Endothelial cell of umbilical vein (primary cell): ENCODE data around the gene H19. TPM values are rescaled to one million over a fixed set of nuclear protein-coding genes. Genes with fewer than 3 reads are reported as not detected.

Source experiments
- BruUV-seq: library from RNA; stranded (reverse); fragments of 400-500 nt; replicated peaks from 2 replicates; lab custom pipeline; 2021; lab: Mats Ljungman, UMichigan
- CTCF ChIA-PET: fragments of 300-600, 350-600 bp; sonication (Branson Sonifier 250); formaldehyde crosslinking; loops from one replicate; lab custom pipeline; 2021; ENCODE audit warnings: antibody characterized with exemption, inconsistent platforms; lab: Charles Lee
- POLR2A ChIA-PET: fragments of 300-600, 350-600 bp; sonication (Branson Sonifier 250); formaldehyde crosslinking; loops from one replicate; lab custom pipeline; 2021; ENCODE audit warnings: antibody characterized with exemption, inconsistent platforms; lab: Charles Lee
- DNase-seq: peaks from one replicate; pipeline ENCODE4 v3.0.0-alpha.2; 2011; ENCODE audit warnings: low read depth, low spot score
- FAIRE-seq: peaks from 2 replicates; lab custom pipeline; 2011; peaks lifted over from hg19 to GRCh38; lab: Jason Lieb, UNC
- H2AFZ ChIP-seq: 2 replicates; pipeline ENCODE4 v1.6.0; 2012; ENCODE audit warnings: low read depth, low read length, control low read depth, inconsistent platforms
- H3K27ac ChIP-seq: 2 replicates; pipeline ENCODE4 v1.5.1; 2011; ENCODE audit warnings: low read depth, mild to moderate bottlenecking, control low read depth, low read length, moderate library complexity; ENCODE audit not compliant: insufficient read depth
- H3K27me3 ChIP-seq, 2 experiments: 2 replicates each; pipeline versions ENCODE4 v1.6.0 to v1.6.1; 2011; ENCODE audit warnings: low read length in 2 of 2, mixed read lengths in 1 of 2; ENCODE audit not compliant: control insufficient read depth in 2 of 2, insufficient read depth in 2 of 2
- H3K36me3 ChIP-seq, 2 experiments: 2 replicates in 1 of 2; 3 replicates in 1 of 2; pipeline ENCODE4 v1.5.1; 2011; ENCODE audit warnings: low read length in 2 of 2, mild to moderate bottlenecking in 1 of 2, moderate library complexity in 1 of 2; ENCODE audit not compliant: control insufficient read depth in 2 of 2, insufficient read depth in 2 of 2; ENCODE audit errors: extremely low read depth in 1 of 2
- H3K4me1 ChIP-seq: 3 replicates; pipeline ENCODE4 v1.5.1; 2011; ENCODE audit warnings: mild to moderate bottlenecking, low read length; ENCODE audit not compliant: control insufficient read depth, insufficient read depth; ENCODE audit errors: extremely low read depth
- H3K4me2 ChIP-seq: 2 replicates; pipeline ENCODE4 v1.6.1; 2011; ENCODE audit warnings: low read length, control low read depth, mixed read lengths; ENCODE audit not compliant: insufficient read depth
- H3K4me3 ChIP-seq, 3 experiments: fragments of 200-600 bp in 1 of 3; sonication (generic), shearing (Covaris generic) in 1 of 3; replicated peaks in 1 of 3; 2 replicates each; pipeline ENCODE4 v1.5.1; 2011 to 2016; ENCODE audit warnings: control low read depth in 3 of 3, low read length in 3 of 3, mild to moderate bottlenecking in 2 of 3, inconsistent platforms in 1 of 3, low read depth in 1 of 3, moderate library complexity in 1 of 3; ENCODE audit not compliant: insufficient read depth in 1 of 3
- H3K79me2 ChIP-seq: 2 replicates; pipeline ENCODE4 v1.6.0; 2012; ENCODE audit warnings: low read length, inconsistent platforms; ENCODE audit not compliant: control insufficient read depth, insufficient read depth
- H3K9ac ChIP-seq: replicated peaks from 2 replicates; pipeline ENCODE3; 2011; ENCODE audit warnings: low read length, control low read depth; ENCODE audit not compliant: insufficient read depth; ENCODE audit errors: extremely low read depth
- H3K9me1 ChIP-seq: replicated peaks from 3 replicates; pipeline ENCODE4 v1.6.0; 2011; ENCODE audit warnings: mild to moderate bottlenecking, low read length; ENCODE audit not compliant: control insufficient read depth, insufficient read depth; ENCODE audit errors: extremely low read depth
- H3K9me3 ChIP-seq: replicated peaks from 2 replicates; pipeline ENCODE4 v1.5.1; 2012; ENCODE audit warnings: low read length, inconsistent platforms; ENCODE audit not compliant: control insufficient read depth, insufficient read depth
- H4K20me1 ChIP-seq: replicated peaks from 2 replicates; pipeline ENCODE3; 2011; ENCODE audit warnings: mild to moderate bottlenecking, low read length; ENCODE audit not compliant: control insufficient read depth, insufficient read depth; ENCODE audit errors: extremely low read depth
- CTCF ChIP-seq, 2 donors: IDR thresholded peaks; 1 replicate in 1 of 2; 2 replicates in 1 of 2; pipeline ENCODE4 v1.5.1; 2011; ENCODE audit warnings: low read length in 2 of 2, mild to moderate bottlenecking in 2 of 2, moderate library complexity in 2 of 2, control low read depth in 1 of 2, inconsistent platforms in 1 of 2, low read depth in 1 of 2; ENCODE audit not compliant: insufficient read depth in 1 of 2; ENCODE audit errors: extremely low read depth in 1 of 2
- EZH2 ChIP-seq: IDR thresholded peaks from 2 replicates; pipeline ENCODE4 v1.6.1; 2012; ENCODE audit warnings: borderline replicate concordance, low read depth, mild to moderate bottlenecking, moderate library complexity, low read length, inconsistent platforms; ENCODE audit not compliant: severe bottlenecking
- FOS ChIP-seq: IDR thresholded peaks from 2 replicates; pipeline ENCODE4 v1.6.1; 2011; ENCODE audit warnings: mild to moderate bottlenecking, low read length, moderate library complexity, borderline replicate concordance; ENCODE audit not compliant: insufficient read depth
- GATA2 ChIP-seq: IDR thresholded peaks from 2 replicates; pipeline ENCODE4 v1.7.0; 2011; ENCODE audit warnings: low read depth, mild to moderate bottlenecking, moderate library complexity, mixed read lengths, low read length; ENCODE audit not compliant: insufficient read length, insufficient read depth
- JUN ChIP-seq: IDR thresholded peaks from 2 replicates; pipeline ENCODE4 v1.6.1; 2011; ENCODE audit warnings: borderline replicate concordance, low read depth; ENCODE audit not compliant: insufficient read length, insufficient read depth
- MAX ChIP-seq: IDR thresholded peaks from 2 replicates; pipeline ENCODE4 v1.6.1; 2011; ENCODE audit not compliant: insufficient read depth, insufficient read length
- MYC ChIP-seq: IDR thresholded peaks from one replicate; pipeline ENCODE4 v1.6.1; 2011; ENCODE audit warnings: mild to moderate bottlenecking, low read depth, low read length
- POLR2A ChIP-seq: IDR thresholded peaks from 2 replicates; pipeline ENCODE4 v1.6.1; 2012; ENCODE audit warnings: low read depth, mild to moderate bottlenecking, control low read depth, low read length
- POLR2AphosphoS5 ChIP-seq: IDR thresholded peaks from 2 replicates; pipeline ENCODE4 v1.6.1; 2012; ENCODE audit warnings: low read depth, mild to moderate bottlenecking, control low read depth, low read length, moderate library complexity; ENCODE audit not compliant: insufficient read depth
- dilution Hi-C: fragments of 300-500 bp; cut with MboI; formaldehyde crosslinking; loops from one replicate; pipeline ENCODE4 v1.15.0; 2019; ENCODE audit warnings: low sequenced_read_pairs; ENCODE audit not compliant: extremely low pct_ligation_motif_present
- intact Hi-C: fragments of 100-400 bp; cut with micrococcal nuclease; formaldehyde crosslinking; loops from one replicate; pipeline ENCODE4 v1.10.0; 2022
- polyA plus RNA-seq, 4 experiments: library from polyadenylated mRNA; depleted of rRNA in 3 of 4; stranded (reverse) in 3 of 4; unstranded in 1 of 4; fragments of >200 nt; gene quantifications; 2 replicates each; pipeline versions ENCODE4 v1.2.1 to v1.2.3, GENCODE V29; 2011 to 2012; ENCODE audit warnings: missing spikeins in 1 of 4
- total RNA-seq: library from RNA; stranded (reverse); gene quantifications from 2 replicates; pipeline ENCODE4 v1.2.3, GENCODE V29; 2021

The H19 gene
- total and polyA plus RNA-seq, 2 donors (not counting 3 experiments of a cell fraction or from before 2014, with no cell fraction given) = 0.21 to 3.2 TPM

- TF ChIP-seq JUN = no peak
- TF ChIP-seq POLR2AphosphoS5 = no peak
- no peak for TF ChIP-seq MAX
- TF ChIP-seq POLR2A = no peak
- TF ChIP-seq CTCF (IDR thresholded peaks at IDR 0.05; ENCODE audit: extremely low read depth in 1 of 2, insufficient read depth in 1 of 2, low read depth in 1 of 2, low read length in 2 of 2) = no peak
- no peak for TF ChIP-seq EZH2
- no peak for TF ChIP-seq MYC
- TF ChIP-seq GATA2 = no peak
- TF ChIP-seq FOS = no peak
- BruUV-seq = no TSS peak
- ChIA-PET POLR2A (no interaction called here), CTCF (interaction anchor here (1.4 to 1.9 kb wide), 2 partner anchors 116 to 346 kb away, joined by 5 to 16 read pairs; no protein-coding TSS in a partner anchor)
- H3K4me1 ChIP-seq = no peaks in the 10 kb centered on the region
- dilution Hi-C loops (no loop called here), intact Hi-C loops (no loop called here)
- H3K36me3 ChIP-seq = no peaks in the 10 kb centered on the region
- H3K4me2 ChIP-seq = no peak overlapping the region
- H3K79me2 ChIP-seq = no peaks in the 10 kb centered on the region
- no peak for DNase-seq
- no peak overlapping the region for H3K9ac ChIP-seq
- no peaks in the 10 kb centered on the region for H3K9me3 ChIP-seq
- H3K9me1 ChIP-seq = no peaks in the 10 kb centered on the region
- no peak overlapping the region for H3K4me3 ChIP-seq
- no peaks in the 10 kb centered on the region for H4K20me1 ChIP-seq
- no peaks in the 10 kb centered on the region for H3K27me3 ChIP-seq
- H2AFZ ChIP-seq = no peak overlapping the region
- no peak overlapping the region for H3K27ac ChIP-seq
- no peak for FAIRE-seq
Observed at GRCh38 chr11:1998290-1998689, 648 bp upstream of the H19 start.
